GF-D8 (cell line): ENCODE results near the gene HS3ST4.

Source experiments
- DNase-seq: peaks from one replicate; lab custom pipeline; 2025; lab: John Stamatoyannopoulos, UW

HS3ST4 gene

GRCh38 chr16:25894093-25894492 lies 202.3 kb downstream of the HS3ST4 start:
- no peak for DNase-seq

GRCh38 chr16:25895380-25895779 lies 203.6 kb downstream of the HS3ST4 start:
- DNase-seq: no peak

GRCh38 chr16:25896411-25896810 lies 204.7 kb downstream of the HS3ST4 start:
- DNase-seq: no peak

- no peak for DNase-seq
These were observed 205.9 kb downstream of the HS3ST4 start for GRCh38 chr16:25897702-25898101.

- no peak for DNase-seq
These were observed 214.1 kb downstream of the HS3ST4 start for GRCh38 chr16:25905810-25906209.

- DNase-seq: no peak
These were observed 219.2 kb downstream of the HS3ST4 start for GRCh38 chr16:25910971-25911370.

GRCh38 chr16:25912321-25912720 lies 220.6 kb downstream of the HS3ST4 start:
- DNase-seq: no peak

GRCh38 chr16:25914357-25914962 lies 222.7 kb downstream of the HS3ST4 start:
- DNase-seq: no peak

- DNase-seq: no peak
These were observed 224.3 kb downstream of the HS3ST4 start for GRCh38 chr16:25916037-25916436.

- no peak for DNase-seq
These were observed 230.7 kb downstream of the HS3ST4 start for GRCh38 chr16:25922438-25922837.

- no peak for DNase-seq
These were observed 233.7 kb downstream of the HS3ST4 start for GRCh38 chr16:25925421-25925820.

GRCh38 chr16:25931473-25932035 lies 239.8 kb downstream of the HS3ST4 start:
- no peak for DNase-seq

GRCh38 chr16:25941800-25942499 lies 250.2 kb downstream of the HS3ST4 start:
- no peak for DNase-seq

GRCh38 chr16:25950586-25951281 lies 259.0 kb downstream of the HS3ST4 start:
- DNase-seq: no peak

- no peak for DNase-seq
These were observed 260.2 kb downstream of the HS3ST4 start for GRCh38 chr16:25951999-25952398.

GRCh38 chr16:25952983-25953382 lies 261.2 kb downstream of the HS3ST4 start:
- no peak for DNase-seq

- DNase-seq: no peak
These were observed 265.9 kb downstream of the HS3ST4 start for GRCh38 chr16:25957707-25958106.

GRCh38 chr16:25959221-25959620 lies 267.5 kb downstream of the HS3ST4 start:
- no peak for DNase-seq

- no peak for DNase-seq
These were observed 274.7 kb downstream of the HS3ST4 start for GRCh38 chr16:25966172-25967097.

GRCh38 chr16:25977121-25977520 lies 285.4 kb downstream of the HS3ST4 start:
- DNase-seq: no peak

- DNase-seq: no peak
These were observed 286.5 kb downstream of the HS3ST4 start for GRCh38 chr16:25978218-25978617.

- no peak for DNase-seq
These were observed 296.3 kb downstream of the HS3ST4 start for GRCh38 chr16:25988084-25988483.
